Measurements from ENCODE around the gene RPL6. TPM values are rescaled to one million over a fixed set of nuclear protein-coding genes. Genes with fewer than 3 reads are reported as not detected.
"Not testable (repeated sequence)": the region's sequence is repeated elsewhere in the genome, so short reads cannot be mapped to it uniquely, and the experiment has no call there.

Gene RPL6
- polyA plus RNA-seq, 1 experiment: 1,566 TPM

DNA sequence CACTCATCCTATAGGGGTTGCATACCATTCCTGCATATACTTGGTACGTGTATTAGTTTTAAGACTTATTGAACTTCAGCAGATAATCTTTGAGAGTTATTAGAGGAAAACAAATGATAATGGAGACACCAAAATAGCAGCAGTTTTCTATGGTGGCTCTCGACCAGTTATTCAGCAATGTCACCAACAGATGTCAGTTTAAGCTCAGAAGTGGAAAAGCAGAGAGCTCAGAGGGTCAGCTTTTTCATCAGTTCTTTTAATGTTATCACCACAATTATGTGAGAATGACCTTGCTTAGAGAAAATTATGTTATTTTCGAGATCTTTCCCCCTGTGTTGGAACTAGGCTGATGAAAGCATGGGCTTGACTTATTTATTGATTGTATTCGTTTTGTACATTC lies 41.3 kb upstream of the RPL6 start:
- POLR2A ChIA-PET: no interaction called here
- peaks cover 8% of the 10 kb centered on the region for H3K36me3 ChIP-seq (ENCODE audit: control insufficient read depth, insufficient read depth, low read length)
- TF ChIP-seq, protein P1, sequence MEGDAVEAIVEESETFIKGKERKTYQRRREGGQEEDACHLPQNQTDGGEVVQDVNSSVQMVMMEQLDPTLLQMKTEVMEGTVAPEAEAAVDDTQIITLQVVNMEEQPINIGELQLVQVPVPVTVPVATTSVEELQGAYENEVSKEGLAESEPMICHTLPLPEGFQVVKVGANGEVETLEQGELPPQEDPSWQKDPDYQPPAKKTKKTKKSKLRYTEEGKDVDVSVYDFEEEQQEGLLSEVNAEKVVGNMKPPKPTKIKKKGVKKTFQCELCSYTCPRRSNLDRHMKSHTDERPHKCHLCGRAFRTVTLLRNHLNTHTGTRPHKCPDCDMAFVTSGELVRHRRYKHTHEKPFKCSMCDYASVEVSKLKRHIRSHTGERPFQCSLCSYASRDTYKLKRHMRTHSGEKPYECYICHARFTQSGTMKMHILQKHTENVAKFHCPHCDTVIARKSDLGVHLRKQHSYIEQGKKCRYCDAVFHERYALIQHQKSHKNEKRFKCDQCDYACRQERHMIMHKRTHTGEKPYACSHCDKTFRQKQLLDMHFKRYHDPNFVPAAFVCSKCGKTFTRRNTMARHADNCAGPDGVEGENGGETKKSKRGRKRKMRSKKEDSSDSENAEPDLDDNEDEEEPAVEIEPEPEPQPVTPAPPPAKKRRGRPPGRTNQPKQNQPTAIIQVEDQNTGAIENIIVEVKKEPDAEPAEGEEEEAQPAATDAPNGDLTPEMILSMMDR (IDR thresholded peaks at IDR 0.05; ENCODE audit: insufficient read depth, low read depth, low read length): no peak

DNA sequence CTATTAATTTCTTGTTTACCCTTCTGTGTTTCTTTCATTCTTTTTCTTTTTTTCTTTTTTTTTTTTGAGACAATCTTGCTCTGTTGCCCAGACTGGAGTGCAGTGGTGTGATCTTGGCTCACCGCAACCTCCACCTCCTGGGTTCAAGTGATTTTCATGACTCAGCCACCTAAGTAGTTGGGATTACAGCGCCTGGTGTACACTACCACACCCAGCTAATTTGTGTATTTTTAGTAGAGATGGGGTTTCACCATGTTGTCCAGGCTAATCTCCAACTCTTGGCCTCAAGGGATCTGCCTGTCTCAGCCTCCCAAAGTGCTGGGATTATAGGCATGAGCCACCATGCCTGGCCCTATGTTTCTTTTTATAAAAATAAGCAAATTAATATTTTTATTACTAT lies 38.8 kb upstream of the RPL6 start:
- CTCF ChIA-PET: not testable (repeated sequence)

More for the DNA sequence above, 41.3 kb upstream of the RPL6 start:
- Histone ChIP-seq H3K4me3 (ENCODE audit: low read depth, low read length) (no peak overlapping the region), H3K27me3 (ENCODE audit: control insufficient read depth, insufficient read depth, low read length) (no peaks in the 10 kb centered on the region)
- CTCF ChIA-PET: interaction anchor here (0.8 to 1.6 kb wide), 3 partner anchors 12 to 40 kb away, joined by 3 to 7 read pairs (median 4); no protein-coding TSS in a partner anchor
- DNase-seq (ENCODE audit: low read depth): no peak

DNA sequence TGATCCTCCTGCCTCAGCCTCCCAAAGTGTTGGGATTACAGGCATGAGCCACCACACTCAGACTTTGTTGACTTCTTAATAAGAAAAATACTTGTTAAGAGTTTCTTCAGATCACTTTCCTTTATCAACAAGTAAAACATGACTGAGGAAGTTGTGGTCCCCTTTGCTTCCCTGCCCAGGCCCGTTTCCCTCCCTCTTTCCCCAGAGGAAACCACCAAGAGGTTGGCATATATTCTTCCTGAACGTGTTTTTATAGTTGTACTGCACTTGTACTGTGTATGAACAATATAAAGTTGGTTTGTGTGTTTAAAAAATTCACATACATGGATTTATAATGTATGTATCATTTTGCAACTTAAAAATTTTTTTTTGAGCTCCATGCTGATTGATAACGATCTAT lies 37.7 kb upstream of the RPL6 start:
- TF ChIP-seq, protein P1 (IDR thresholded peaks at IDR 0.05; ENCODE audit: insufficient read depth, low read depth, low read length): no peak
- DNase-seq (ENCODE audit: low read depth): no peak
- POLR2A ChIA-PET: no interaction called here
- Histone ChIP-seq H3K4me3 (ENCODE audit: low read depth, low read length) (no peak overlapping the region), H3K36me3 (ENCODE audit: control insufficient read depth, insufficient read depth, low read length) (peaks cover 8% of the 10 kb centered on the region), H3K27me3 (ENCODE audit: control insufficient read depth, insufficient read depth, low read length) (no peaks in the 10 kb centered on the region)
- CTCF ChIA-PET: interaction anchor here (0.6 kb wide), 2 partner anchors 20 to 145 kb away, joined by 3 read pairs; no protein-coding TSS in a partner anchor

More for the DNA sequence above, 38.8 kb upstream of the RPL6 start:
- H3K27me3 ChIP-seq (ENCODE audit: control insufficient read depth, insufficient read depth, low read length); H3K36me3 ChIP-seq (ENCODE audit: control insufficient read depth, insufficient read depth, low read length); POLR2A ChIA-PET; DNase-seq (ENCODE audit: low read depth); H3K4me3 ChIP-seq (ENCODE audit: low read depth, low read length): not testable (repeated sequence)

DNA sequence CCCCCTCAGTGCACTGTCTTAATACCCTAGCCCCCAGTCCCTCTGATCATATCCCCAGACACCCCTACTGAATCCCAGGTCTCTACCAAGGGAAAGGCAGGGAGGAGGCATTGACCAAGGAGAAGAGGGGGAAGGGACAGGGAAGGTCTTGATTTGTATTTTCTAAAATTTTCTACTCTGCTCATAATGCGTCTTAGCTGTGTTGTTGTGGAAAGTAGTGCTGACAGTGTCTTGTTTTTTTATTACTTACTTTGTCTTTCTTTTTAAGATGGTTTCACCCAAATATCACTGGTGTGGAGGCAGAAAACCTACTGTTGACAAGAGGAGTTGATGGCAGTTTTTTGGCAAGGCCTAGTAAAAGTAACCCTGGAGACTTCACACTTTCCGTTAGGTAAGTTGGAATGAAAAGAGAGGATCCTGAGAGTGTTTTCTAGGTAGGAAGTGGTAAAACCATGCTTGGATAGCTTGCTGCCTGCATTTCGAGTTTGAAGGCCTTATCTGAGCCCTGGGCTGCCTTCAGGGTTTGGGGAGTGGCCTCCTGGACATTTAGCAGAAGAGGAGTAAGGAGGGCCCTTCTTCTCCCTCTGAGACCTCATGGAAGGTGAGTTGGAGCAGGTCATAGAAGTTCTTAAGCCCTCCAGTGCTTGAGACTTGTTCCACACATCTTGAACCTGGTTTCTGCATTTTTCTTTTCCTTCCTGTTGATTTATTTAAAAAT lies 36.8 kb upstream of the RPL6 start:
- ChIA-PET CTCF (no interaction called here), POLR2A (no interaction called here)
- no peak for DNase-seq (ENCODE audit: low read depth)
- peaks cover 8% of the 10 kb centered on the region for H3K36me3 ChIP-seq (ENCODE audit: control insufficient read depth, insufficient read depth, low read length)
- H3K4me3 ChIP-seq (ENCODE audit: low read depth, low read length): no peak overlapping the region
- no peaks in the 10 kb centered on the region for H3K27me3 ChIP-seq (ENCODE audit: control insufficient read depth, insufficient read depth, low read length)
- TF ChIP-seq, protein P1 (IDR thresholded peaks at IDR 0.05; ENCODE audit: insufficient read depth, low read depth, low read length): no peak

DNA sequence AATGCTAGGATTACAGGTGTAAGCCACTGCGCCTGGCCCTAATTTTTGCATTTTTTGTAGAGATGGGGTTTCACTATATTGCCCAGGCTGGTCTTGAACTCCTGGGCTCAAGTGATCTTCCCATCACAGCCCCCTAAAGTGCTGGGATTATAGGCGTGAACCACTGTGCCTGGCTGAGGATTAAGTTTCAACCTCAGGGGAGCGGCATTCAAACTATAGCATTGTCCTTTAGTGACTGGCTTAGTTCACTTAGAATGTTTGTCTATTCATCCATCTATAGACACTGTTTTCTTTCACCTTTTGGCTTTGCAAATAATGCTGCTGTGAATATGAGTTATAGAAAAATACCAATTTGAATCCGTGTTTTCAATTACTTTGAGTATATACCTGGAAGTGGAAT lies 34.5 kb upstream of the RPL6 start:
- TF ChIP-seq, protein P1 (IDR thresholded peaks at IDR 0.05; ENCODE audit: insufficient read depth, low read depth, low read length): no peak
- H3K36me3 ChIP-seq (ENCODE audit: control insufficient read depth, insufficient read depth, low read length): peaks cover 3% of the 10 kb centered on the region
- no peaks in the 10 kb centered on the region for H3K27me3 ChIP-seq (ENCODE audit: control insufficient read depth, insufficient read depth, low read length)
- no peak overlapping the region for H3K4me3 ChIP-seq (ENCODE audit: low read depth, low read length)
- ChIA-PET CTCF (no interaction called here), POLR2A (no interaction called here)
- DNase-seq (ENCODE audit: low read depth): no peak

DNA sequence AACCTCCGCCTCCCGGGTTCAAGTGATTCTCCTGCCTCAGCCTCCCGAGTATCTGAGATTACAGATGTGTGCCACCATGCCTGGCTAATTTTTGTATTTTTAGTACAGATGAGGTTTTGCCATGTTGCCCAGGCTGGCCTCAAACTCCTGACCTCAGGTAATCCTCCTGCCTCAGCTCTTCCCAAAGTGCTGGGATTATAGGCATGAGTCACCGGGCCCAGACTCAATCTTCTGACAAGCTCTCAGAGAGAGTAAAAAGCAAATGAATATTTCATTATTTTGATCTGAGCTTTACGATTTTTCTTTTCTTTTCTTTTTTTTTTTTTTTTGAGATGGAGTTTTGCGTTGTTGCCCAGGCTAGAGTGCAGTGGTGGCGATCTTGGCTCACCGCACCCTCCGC lies 31.2 kb upstream of the RPL6 start:
- H3K4me3 ChIP-seq (ENCODE audit: low read depth, low read length); POLR2A ChIA-PET; H3K27me3 ChIP-seq (ENCODE audit: control insufficient read depth, insufficient read depth, low read length); CTCF ChIA-PET; H3K36me3 ChIP-seq (ENCODE audit: control insufficient read depth, insufficient read depth, low read length); DNase-seq (ENCODE audit: low read depth): not testable (repeated sequence)

Measured in BJ (cell line).